Gastroesophageal sphincter (tissue), 4 donors: ENCODE results near the gene CENPI. TPM values are rescaled to one million over a fixed set of nuclear protein-coding genes. Genes with fewer than 3 reads are reported as not detected.

ENCODE experiments used
- ATAC-seq: fragments of 150-250 bp; one replicate; pipeline ENCODE4 v1.9.1; 2016; ENCODE audit warnings: mild to moderate bottlenecking, moderate library complexity
- H3K27ac ChIP-seq, 4 donors: fragments of 200-600 bp; sonication (generic) in 3 of 4; 1 replicate in 3 of 4; 2 replicates in 1 of 4; pipeline ENCODE4 v1.5.1; 2016 to 2019
- H3K27me3 ChIP-seq: fragments of 200-600 bp; sonication (generic); one replicate; pipeline ENCODE4 v1.5.1; 2019
- H3K36me3 ChIP-seq, 2 donors: fragments of 200-600 bp; sonication (generic); one replicate each; pipeline ENCODE4 v1.5.1; 2019; ENCODE audit warnings: control low read depth in 1 of 2
- H3K4me1 ChIP-seq, 3 donors: fragments of 200-600 bp; sonication (generic); 1 replicate in 2 of 3; 2 replicates in 1 of 3; pipeline ENCODE4 v1.5.1; 2016 to 2019; ENCODE audit warnings: control low read depth in 2 of 3
- H3K4me3 ChIP-seq, 2 donors: fragments of 200-600 bp; sonication (generic); one replicate each; pipeline ENCODE4 v1.5.1; 2019; ENCODE audit warnings: mild to moderate bottlenecking in 1 of 2, moderate library complexity in 1 of 2
- H3K9me3 ChIP-seq, 3 donors: fragments of 200-600 bp; sonication (generic); one replicate each; pipeline ENCODE4 v1.5.1; 2017 to 2019; ENCODE audit warnings: control low read depth in 2 of 3
- EP300 ChIP-seq: sonication (generic); formaldehyde crosslinking; IDR thresholded peaks from one replicate; pipeline ENCODE4 v1.6.1; 2017; ENCODE audit warnings: antibody characterized with exemption, mild to moderate bottlenecking
- POLR2A ChIP-seq, 2 donors: fragments of 450-650 bp; IDR thresholded peaks; one replicate each; pipeline ENCODE4 v1.6.1; 2017; ENCODE audit warnings: antibody characterized with exemption in 2 of 2, mild to moderate bottlenecking in 2 of 2, moderate library complexity in 1 of 2
- POLR2AphosphoS5 ChIP-seq: sonication (generic); formaldehyde crosslinking; IDR thresholded peaks from one replicate; pipeline ENCODE4 v1.6.1; 2017; ENCODE audit warnings: antibody characterized with exemption
- WGBS, 2 donors: methylation state at CpG; one replicate each; pipeline ENCODE4 v1.1.5; 2018; ENCODE audit warnings: low coverage in 1 of 2; 5-methylcytosine and 5-hydroxymethylcytosine counted together
- total RNA-seq, 4 donors: library from RNA; depleted of rRNA; stranded (reverse); fragments of >200 nt; gene quantifications; one replicate each; pipeline ENCODE4 v1.1.0, GENCODE V29; 2016
- TF ChIP-seq, protein P1 (sequence below), 4 experiments: fragments of 200-600 bp in 2 of 4; fragments of 450-650 bp in 2 of 4; sonication (generic) in 1 of 4; IDR thresholded peaks; one replicate each; pipeline ENCODE4 v1.5.1; 2017 to 2019; ENCODE audit warnings: antibody characterized with exemption in 4 of 4, mild to moderate bottlenecking in 2 of 4, moderate library complexity in 2 of 4

The CENPI gene
- total RNA-seq, 4 donors from 2014 or later, result 0.93 to 3.1 (median 2.1) TPM

DNA sequence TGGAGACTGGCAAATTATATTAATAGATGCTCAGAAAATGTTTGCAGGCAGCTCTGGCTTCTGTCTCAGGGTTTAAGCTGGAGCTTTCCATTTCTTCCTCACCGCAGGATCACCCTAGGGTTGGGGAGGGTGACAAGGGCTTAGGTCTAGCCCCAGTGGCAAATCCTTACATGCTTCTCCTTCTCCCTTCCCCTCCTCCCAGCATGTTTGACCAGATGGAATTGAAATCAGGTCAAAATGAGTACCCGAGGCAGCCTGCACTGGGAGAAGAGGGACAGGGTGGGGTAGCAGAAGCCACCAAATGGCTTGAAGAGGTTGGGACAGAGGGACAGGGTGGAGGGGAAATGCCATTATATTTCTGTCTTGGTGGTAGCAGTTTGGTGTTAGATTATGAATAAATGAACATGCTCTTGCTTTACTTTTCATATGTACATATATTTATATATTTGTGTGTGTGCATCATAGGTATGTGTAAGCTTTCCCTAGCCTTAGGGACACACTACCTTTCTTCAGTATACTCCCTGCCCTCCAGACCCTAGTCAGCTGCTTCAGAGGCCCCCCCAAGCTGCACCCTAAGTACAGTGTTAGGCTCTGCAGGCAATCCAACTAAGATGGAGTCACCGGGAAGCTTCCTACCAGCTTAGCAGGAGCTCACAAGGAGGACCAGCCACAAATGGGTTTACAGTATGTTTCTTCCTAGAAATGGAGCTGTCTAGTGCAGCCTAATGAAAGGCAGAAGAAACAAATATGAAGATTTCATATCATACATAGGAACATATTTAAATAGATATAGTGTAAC, 17.5 kb upstream of the CENPI start:
- no peaks in the 10 kb centered on the region for H3K27me3 ChIP-seq

DNA sequence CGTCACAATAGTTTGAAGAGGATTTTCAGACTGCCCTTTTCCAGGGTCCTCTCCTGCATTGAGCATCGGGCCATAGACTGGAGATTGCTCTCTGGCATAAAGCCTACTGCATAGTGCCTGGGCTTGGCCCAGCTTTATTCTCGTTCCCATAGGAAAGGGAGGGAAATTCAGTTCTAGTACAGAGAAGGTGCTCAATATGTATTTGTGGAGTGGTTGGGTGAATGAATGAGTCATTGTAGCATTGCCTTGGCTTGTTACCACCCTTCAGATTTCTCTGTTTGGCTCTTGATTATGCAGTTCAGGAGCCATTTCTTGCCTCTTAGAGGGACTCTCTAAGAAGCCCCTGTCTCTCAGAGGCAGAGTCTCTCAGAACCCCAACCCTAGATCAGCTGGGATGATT, 16.8 kb upstream of the CENPI start:
- peak overlapping the region in 1 of 4 donors; percentile 75 for H3K27ac ChIP-seq
- no peak for ATAC-seq
- H3K36me3 ChIP-seq, result no peaks in the 10 kb centered on the region
- peaks cover 0 to 12% (median 0%) of the 10 kb centered on the region in 3 donors for H3K4me1 ChIP-seq
- 17 to 36% methylated on average over 1 to 3 of the region's 3 CpGs for WGBS, 2 donors
- TF ChIP-seq EP300 (no peak), POLR2A (IDR thresholded peaks at IDR 0.05) (no peak), POLR2AphosphoS5 (no peak)
- TF ChIP-seq, protein P1, sequence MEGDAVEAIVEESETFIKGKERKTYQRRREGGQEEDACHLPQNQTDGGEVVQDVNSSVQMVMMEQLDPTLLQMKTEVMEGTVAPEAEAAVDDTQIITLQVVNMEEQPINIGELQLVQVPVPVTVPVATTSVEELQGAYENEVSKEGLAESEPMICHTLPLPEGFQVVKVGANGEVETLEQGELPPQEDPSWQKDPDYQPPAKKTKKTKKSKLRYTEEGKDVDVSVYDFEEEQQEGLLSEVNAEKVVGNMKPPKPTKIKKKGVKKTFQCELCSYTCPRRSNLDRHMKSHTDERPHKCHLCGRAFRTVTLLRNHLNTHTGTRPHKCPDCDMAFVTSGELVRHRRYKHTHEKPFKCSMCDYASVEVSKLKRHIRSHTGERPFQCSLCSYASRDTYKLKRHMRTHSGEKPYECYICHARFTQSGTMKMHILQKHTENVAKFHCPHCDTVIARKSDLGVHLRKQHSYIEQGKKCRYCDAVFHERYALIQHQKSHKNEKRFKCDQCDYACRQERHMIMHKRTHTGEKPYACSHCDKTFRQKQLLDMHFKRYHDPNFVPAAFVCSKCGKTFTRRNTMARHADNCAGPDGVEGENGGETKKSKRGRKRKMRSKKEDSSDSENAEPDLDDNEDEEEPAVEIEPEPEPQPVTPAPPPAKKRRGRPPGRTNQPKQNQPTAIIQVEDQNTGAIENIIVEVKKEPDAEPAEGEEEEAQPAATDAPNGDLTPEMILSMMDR (IDR thresholded peaks at IDR 0.05), result no peak
- peak overlapping the region in 1 of 2 donors; percentile 55 for H3K4me3 ChIP-seq
- no peaks in the 10 kb centered on the region for H3K9me3 ChIP-seq
- H3K27me3 ChIP-seq, result no peaks in the 10 kb centered on the region

More for the DNA sequence above, 17.5 kb upstream of the CENPI start:
- Histone ChIP-seq H3K9me3 (no peaks in the 10 kb centered on the region), H3K4me1 (peaks cover 0 to 12% (median 0%) of the 10 kb centered on the region in 3 donors), H3K36me3 (no peaks in the 10 kb centered on the region), H3K4me3 (peak overlapping the region; percentile 54 to 55), H3K27ac (peak overlapping the region; percentile 21 to 75 (median 68))
- TF ChIP-seq POLR2A (IDR thresholded peaks at IDR 0.05) (no peak), POLR2AphosphoS5 (no peak)
- no peak for ATAC-seq
- 0 to 53% methylated on average over 1 to 2 of the region's 3 CpGs for WGBS, 2 donors

DNA sequence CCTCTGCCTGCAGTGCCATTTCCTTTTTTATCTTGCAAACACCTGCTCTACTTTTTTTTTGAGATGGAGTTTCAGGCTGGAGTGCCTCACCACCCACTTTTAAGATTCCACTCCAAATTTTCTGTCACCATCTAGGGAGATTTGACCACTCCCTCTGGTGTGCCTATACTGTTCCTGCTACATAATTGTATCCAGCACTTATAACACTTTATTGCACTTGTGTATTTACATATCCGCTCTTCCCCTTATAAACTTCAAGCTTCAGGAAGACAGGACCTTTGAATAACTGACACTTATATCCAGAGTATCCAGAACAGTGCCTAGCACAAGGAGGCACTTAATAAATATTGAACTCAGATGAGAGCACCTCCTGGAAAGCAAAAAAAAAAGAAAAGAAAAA, 6.2 kb upstream of the CENPI start:
- ATAC-seq, result no peak
- Histone ChIP-seq H3K9me3 (no peaks in the 10 kb centered on the region), H3K27me3 (no peaks in the 10 kb centered on the region), H3K36me3 (no peaks in the 10 kb centered on the region), H3K27ac (no peak overlapping the region), H3K4me1 (no peaks in the 10 kb centered on the region), H3K4me3 (no peak overlapping the region)
- no CpG with 5 or more reads among the region's 1 CpG for WGBS, 2 donors
- TF ChIP-seq, protein P1 (IDR thresholded peaks at IDR 0.05), result no peak
- no peak for TF ChIP-seq POLR2AphosphoS5
- TF ChIP-seq EP300, result no peak
- no peak for TF ChIP-seq POLR2A (IDR thresholded peaks at IDR 0.05)

DNA sequence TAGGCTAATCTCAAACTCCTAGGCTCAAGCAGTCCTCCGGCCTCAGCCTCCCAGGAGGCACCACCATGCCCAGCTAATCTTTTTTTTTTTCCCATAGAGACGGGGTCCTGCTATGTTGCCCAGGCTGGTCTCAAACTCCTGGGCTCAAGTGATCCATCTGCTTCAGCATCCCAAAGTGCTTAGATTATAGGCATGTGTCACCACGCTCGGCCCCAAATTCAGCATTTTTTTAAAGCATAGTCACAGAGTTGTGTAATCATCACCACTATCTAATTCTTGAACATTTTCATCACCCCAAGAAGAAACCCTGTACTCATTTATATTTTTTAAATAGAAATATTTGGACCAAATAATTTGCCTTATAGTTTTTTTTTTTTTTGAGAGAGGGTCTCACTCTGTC, 10.3 kb downstream of the CENPI start:
- Histone ChIP-seq H3K9me3 (no peaks in the 10 kb centered on the region), H3K4me1 (no peaks in the 10 kb centered on the region), H3K27me3 (no peaks in the 10 kb centered on the region), H3K4me3 (no peak overlapping the region), H3K27ac (no peak overlapping the region), H3K36me3 (no peaks in the 10 kb centered on the region)
- no peak for ATAC-seq
- 89 to 93% methylated on average over 4 of the region's 4 CpGs for WGBS, 2 donors
- TF ChIP-seq EP300 (no peak), POLR2AphosphoS5 (no peak), POLR2A (IDR thresholded peaks at IDR 0.05) (no peak)
- TF ChIP-seq, protein P1 (IDR thresholded peaks at IDR 0.05), result no peak

DNA sequence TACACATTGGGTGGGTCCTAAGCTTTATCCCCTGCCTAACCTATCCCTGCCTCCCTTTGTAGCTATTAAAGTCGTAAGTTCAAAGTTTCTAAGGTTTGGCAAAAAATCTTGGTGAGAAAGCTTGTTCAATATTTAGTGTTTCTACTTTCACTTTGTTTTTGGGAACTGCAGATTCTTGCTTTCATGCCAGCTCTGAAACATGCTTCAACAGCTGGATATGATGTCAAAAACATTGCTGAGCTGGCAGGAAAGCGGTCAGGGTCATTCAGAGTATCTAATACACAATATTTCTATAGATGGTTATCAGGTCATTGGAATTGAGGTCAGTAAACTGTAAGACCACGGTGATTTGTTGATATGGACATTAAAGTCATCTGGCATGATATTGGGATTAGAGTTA, 19.7 kb downstream of the CENPI start:
- H3K4me3 ChIP-seq, result no peak overlapping the region
- ATAC-seq, result no peak
- no peaks in the 10 kb centered on the region for H3K27me3 ChIP-seq
- H3K36me3 ChIP-seq, result no peaks in the 10 kb centered on the region
- no peak overlapping the region for H3K27ac ChIP-seq
- H3K4me1 ChIP-seq, result no peaks in the 10 kb centered on the region
- TF ChIP-seq POLR2A (IDR thresholded peaks at IDR 0.05) (no peak), POLR2AphosphoS5 (no peak), EP300 (no peak)
- TF ChIP-seq, protein P1 (IDR thresholded peaks at IDR 0.05), result no peak
- H3K9me3 ChIP-seq, result no peaks in the 10 kb centered on the region
- WGBS, 2 donors, result 52 to 57% methylated on average over 1 to 3 of the region's 3 CpGs
